NCI-H2107 treated with DMSO at 0.1 percent for 48 hours (cell line): ENCODE measurements around the gene LRMDA.

Source experiments
- DNase-seq: peaks from one replicate; lab custom pipeline; 2025; ENCODE audit not compliant: unreplicated experiment; lab: John Stamatoyannopoulos, UW

The LRMDA gene

DNA sequence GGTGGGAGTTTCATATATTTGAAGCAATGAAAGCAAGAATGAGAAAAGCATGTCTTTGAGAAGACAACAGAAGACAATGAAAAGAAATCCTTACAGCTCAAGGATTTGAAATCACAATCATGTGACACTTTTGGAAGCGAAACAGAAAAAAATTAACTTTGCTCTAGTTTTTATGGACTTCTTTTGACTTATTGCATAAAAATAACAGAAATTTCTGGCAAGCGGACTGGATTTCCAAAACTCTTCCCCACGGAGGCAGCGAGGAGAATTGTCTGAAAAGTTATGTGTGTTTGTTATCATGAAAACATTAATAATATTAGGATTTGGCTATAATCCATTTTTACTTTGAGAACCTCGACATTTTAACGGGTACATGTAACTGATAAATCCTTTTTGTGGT is 223.3 kb downstream of the LRMDA start:
- DNase-seq, result no peak

DNA sequence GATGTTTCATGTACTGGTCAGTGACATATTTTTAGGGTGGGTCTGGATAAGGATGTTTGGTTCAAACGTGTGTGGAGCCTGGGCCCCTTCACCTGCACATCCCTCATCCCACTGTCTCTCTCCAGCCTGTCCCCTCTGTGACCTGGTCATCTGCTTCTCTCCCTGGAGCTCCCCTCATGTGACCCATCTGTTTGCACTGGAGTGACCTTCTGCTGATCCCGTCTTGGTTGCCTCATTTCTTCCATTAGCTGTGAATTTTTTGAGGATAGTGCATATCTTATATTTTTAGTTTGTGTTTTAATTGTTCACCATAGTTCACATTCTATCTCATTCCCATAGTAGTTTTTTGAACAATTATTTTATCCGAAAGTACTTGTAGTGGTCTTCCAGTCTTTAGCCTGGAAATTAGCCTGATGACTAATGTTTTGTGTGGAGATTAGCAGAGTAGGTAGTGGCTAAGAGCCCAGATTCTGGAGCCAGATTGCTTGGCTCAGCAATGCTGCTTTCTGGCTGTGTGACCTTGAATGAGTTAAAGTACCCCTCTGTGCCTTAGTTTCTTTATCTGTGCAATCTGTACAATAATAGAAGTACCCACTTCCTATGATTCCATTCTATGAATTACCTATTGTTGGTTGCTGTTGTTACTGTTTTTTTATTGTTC is 224.5 kb downstream of the LRMDA start:
- DNase-seq, result no peak

DNA sequence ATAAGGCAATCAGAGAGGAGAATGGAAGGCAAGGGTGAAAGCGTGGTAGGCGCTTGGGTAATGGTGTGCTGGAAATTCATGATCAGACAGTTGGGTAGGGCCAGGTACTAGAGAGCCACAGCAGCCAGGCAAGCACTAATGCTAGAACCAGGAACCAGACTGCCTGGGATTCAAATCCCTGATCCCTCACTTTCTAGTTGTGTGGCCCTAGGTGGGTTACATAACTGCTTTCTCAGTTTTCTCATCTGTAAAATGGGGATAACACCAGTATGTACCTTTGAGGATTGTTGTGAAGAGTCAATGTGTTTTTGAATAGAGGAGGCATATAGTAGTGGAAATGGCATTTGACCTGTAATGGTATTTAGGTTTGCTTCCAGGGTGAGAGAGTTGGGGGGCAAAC is 225.9 kb downstream of the LRMDA start:
- no peak for DNase-seq

GRCh38 chr10:75658036-75658435 is 226.6 kb downstream of the LRMDA start:
- no peak for DNase-seq

DNA sequence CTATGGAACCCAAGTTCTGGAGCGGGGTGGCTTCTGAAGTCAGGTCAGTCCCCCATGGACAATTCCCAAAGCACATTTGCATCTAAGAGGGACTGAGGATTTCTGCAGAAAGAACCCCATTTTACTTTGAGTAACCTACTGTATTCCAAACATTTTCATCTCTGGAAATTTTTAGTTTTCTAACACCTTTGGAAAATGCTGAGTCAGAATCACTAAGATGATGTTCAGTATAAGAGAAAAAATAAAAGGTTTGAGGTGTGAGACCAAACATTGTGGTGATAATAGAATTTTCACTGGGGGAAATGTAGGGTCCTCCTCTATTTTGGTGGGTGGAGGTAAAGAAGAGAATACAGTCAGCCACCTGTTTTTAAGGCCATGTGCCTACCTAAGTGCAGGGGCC is 227.1 kb downstream of the LRMDA start:
- DNase-seq, result no peak

- DNase-seq, result no peak
These were observed 227.5 kb downstream of the LRMDA start for GRCh38 chr10:75658915-75659314.

DNA sequence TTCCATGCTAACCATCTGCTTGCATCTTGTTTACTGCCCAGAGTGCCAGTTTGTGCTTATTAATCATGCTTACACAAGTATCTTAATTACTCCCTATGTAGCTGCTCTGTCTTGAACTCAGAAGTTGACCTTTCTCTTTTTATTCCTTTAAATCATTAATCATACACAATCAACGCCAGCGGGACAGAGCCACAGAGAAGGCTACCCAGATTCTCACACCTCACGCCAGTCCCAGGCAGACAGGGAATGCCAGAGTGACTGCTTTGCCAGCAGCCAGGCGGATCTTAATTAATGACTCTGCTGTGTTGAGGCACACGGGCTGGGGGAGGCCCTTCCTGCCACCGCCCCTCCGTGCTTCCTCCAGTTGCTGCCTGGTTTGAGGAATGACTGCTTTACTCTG is 229.4 kb downstream of the LRMDA start:
- DNase-seq, result no peak

DNA sequence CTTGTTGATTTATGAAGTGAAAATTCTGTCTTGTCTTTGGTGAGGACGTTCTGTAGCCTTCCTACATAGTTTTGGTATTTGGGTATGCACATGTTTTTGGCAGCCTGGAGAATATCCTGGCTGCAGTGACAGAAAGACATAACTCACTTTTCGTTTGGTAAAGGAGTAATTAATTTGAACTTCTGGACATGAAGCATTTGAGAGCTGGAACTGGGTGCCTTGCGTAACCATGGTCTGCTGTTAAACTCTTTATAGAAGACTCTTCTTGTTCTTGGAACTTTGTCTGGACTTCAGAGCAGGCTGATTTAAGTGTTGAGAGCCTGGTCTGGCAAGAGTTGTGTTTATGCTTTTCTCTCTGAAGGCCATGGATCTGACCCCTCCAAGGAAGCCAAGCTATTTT is 231.3 kb downstream of the LRMDA start:
- DNase-seq, result no peak

- no peak for DNase-seq
These were observed 232.7 kb downstream of the LRMDA start for GRCh38 chr10:75663947-75664664.

DNA sequence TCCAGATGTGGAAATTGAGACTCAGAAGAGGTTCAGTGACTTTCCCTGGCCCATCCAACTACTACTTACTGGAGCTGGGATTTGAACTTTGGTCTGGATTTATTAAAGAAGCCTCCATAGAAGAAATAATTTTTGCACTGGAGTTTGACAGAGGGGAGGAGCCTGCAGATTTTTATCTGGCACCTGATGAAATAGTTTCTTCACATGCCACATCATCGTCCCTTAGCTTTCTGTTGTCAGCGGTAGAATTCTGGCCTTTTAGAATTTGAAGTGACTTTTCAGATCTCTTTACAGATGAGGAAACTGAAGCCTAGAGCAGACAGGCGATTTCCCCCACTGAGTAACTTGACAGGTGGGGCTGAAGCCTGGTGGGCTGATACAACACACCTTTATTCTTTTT is 233.5 kb downstream of the LRMDA start:
- DNase-seq, result no peak

GRCh38 chr10:75665707-75666106 is 234.3 kb downstream of the LRMDA start:
- no peak for DNase-seq

- DNase-seq, result no peak
These were observed 240.8 kb downstream of the LRMDA start for GRCh38 chr10:75672111-75672671.

DNA sequence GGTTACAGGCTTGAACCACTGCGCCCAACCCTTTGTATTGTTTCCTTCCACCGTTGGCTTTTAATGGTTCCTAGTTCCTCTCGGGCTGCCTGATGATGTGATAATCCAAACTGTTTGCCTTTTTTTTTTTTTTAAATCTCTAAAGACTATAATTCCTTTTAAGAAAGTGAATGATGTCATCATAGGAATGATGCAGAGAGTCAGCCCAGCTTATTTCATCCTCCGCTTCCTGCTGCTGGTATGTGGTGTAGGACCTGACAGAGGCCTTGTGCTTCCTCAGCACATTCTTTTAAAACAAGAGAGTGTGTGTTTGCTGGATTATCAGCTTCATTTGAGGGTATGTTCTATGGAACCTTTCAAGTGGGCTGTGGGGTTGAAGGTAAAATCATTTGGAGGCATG is 241.4 kb downstream of the LRMDA start:
- DNase-seq, result no peak

- DNase-seq, result no peak
These were observed 246.1 kb downstream of the LRMDA start for GRCh38 chr10:75677541-75677940.

DNA sequence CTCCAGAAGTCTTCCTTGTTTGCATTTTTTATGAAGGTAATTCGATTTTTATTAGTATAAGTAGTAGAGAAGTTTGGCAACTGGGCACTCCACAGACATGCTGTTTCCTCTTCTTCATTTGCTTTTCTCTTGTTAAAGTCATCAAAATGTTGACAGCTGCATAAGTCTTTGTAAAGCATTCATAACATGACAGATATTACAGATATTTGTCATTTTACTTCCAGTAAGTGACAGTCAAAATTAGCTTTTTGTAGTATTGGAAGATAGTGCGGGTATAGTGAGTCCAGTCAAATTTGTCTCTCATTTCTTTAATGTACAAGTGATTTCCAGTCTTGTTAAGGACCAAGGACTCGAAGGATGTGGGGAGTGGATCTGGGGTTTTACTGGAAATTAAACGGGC is 247.1 kb downstream of the LRMDA start:
- DNase-seq, result no peak

DNA sequence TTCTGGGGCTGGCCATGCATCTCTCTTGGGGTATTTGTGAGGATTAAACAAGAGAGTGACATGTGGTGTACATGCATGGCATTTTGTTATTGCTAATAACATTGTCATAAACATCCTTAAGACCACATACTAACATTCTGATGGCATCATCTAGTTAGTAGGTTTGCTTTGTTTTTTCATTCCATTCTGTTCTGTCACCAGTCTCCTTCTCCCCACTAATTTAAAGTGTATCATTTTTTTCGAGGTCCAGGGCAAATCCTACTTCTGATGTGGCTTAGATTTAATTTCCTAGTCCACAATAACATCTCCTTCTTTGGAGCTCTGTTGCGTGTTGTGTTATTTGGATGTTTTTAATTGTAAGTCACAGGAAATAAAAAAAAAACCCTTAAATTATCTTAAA is 248.1 kb downstream of the LRMDA start:
- no peak for DNase-seq

DNA sequence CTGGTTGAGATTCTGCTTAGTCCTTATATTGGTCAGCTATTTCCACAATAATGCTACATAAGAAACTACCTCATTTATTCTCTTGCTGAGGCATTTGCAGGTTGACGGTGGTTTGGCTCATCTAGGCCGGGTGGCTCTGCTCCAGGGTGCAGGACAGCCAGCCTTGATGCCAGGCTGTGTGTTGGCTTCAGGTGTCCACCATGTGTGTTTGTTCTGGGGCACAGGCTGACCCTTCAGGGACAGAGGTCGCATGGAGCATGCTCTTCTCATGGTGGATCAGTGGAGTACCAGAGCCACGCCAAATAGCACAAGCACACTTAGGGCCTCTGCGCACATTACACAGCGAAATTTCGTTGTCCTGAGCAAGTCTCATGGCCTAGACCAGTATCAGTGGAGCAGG is 249.9 kb downstream of the LRMDA start:
- DNase-seq, result no peak

GRCh38 chr10:75682649-75683557 is 251.5 kb downstream of the LRMDA start:
- no peak for DNase-seq

DNA sequence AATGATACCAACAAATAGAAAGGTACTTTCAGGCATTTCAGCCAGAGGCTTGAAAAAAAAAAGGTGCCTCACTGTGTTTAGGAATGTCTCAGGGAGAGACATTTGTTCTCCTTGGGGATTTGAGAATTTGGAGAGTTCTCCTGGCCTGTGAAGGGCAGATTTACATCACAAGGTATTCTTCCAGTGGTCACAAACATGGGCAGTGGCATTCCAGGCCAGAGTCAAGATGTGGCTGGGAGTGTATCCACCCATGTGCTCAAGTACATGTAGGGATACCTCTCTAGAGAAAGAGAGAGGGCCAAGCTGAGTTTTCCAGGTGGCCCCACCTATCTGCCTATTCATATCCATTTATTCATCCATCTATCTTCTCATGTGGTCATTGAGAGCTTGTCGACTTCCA is 253.8 kb downstream of the LRMDA start:
- no peak for DNase-seq

- DNase-seq, result no peak
These were observed 257.3 kb downstream of the LRMDA start for GRCh38 chr10:75688506-75689300.

GRCh38 chr10:75693489-75693888 is 262.1 kb downstream of the LRMDA start:
- DNase-seq, result no peak
